Psoas muscle (tissue), 8 donors: ENCODE results near the gene ARID4A. TPM values are rescaled to one million over a fixed set of nuclear protein-coding genes. Genes with fewer than 3 reads are reported as not detected.

Experiments used
- ATAC-seq, 4 donors: fragments of 200-7000 bp; cut with Tn5 transposase; one replicate each; pipeline ENCODE4 v1.9.1; 2020; ENCODE audit warnings: moderate library complexity in 3 of 4, mild to moderate bottlenecking in 2 of 4
- DNase-seq, 2 donors: peaks; one replicate each; pipeline ENCODE4 v3.0.0-alpha.2; 2020
- H3K27ac ChIP-seq: fragments of 200-600 bp; one replicate; pipeline ENCODE4 v1.8.0; 2022
- H3K27me3 ChIP-seq, 3 donors: fragments of 200-600 bp in 1 of 3; one replicate each; pipeline versions ENCODE4 v1.6.1 to v1.8.0; 2013 to 2022; ENCODE audit warnings: low read length in 2 of 3, mild to moderate bottlenecking in 2 of 3, moderate library complexity in 1 of 3; ENCODE audit not compliant: insufficient read depth in 3 of 3
- H3K36me3 ChIP-seq, 2 donors: fragments of 200-600 bp in 1 of 2; one replicate each; pipeline versions ENCODE4 v1.6.1 to v1.8.0; 2013 to 2022; ENCODE audit warnings: low read depth in 1 of 2, mild to moderate bottlenecking in 1 of 2, moderate library complexity in 1 of 2; ENCODE audit not compliant: insufficient read depth in 1 of 2
- H3K4me1 ChIP-seq: fragments of 200-600 bp; one replicate; pipeline ENCODE4 v1.8.0; 2022
- H3K4me3 ChIP-seq: fragments of 200-600 bp; one replicate; pipeline ENCODE4 v1.8.0; 2022; ENCODE audit warnings: mild to moderate bottlenecking
- H3K9me3 ChIP-seq: fragments of 200-600 bp; one replicate; pipeline ENCODE4 v1.8.0; 2022
- WGBS, 3 donors: extraction: QIAGEN DNeasy Blood & Tissue Kit; methylation state at CpG; one replicate each; pipeline versions ENCODE4 v1.1.6 to v1.1.7; 2013; 5-methylcytosine and 5-hydroxymethylcytosine counted together
- intact Hi-C, 2 donors: fragments of 100-400 bp; cut with DNase I; formaldehyde crosslinking; loops; one replicate each; pipeline versions ENCODE4 v1.11.0 to v1.14.2; 2022
- polyA plus RNA-seq, 3 donors: library from polyadenylated mRNA; stranded (reverse); fragments of 200-250 nt; gene quantifications; one replicate each; pipeline ENCODE4 v1.2.3, GENCODE V29; 2013
- total RNA-seq, 4 donors: library from RNA; stranded (reverse); fragmentation: NEBNext Ultra II Directional in 2 of 4; extraction: Animal tissue kit (Norgen Biotek cat#: 25700) in 2 of 4; gene quantifications; one replicate each; pipeline versions ENCODE4 v1.2.1 to v1.2.4, GENCODE V29; 2021 to 2023
- TF ChIP-seq, protein P1 (sequence below): fragments of 200-600 bp; IDR thresholded peaks from one replicate; pipeline ENCODE4 v1.8.0; 2022; ENCODE audit warnings: antibody characterized with exemption
- donor health status: healthy with polysubstance abuse.
- donor health status: DM: no; HTN: no; CAD: no; lungs with moderate emphysema.
- donor health status: Bipolar disorder and iron deficiency.
- donor health status: healthy.
- donor health status: DM: yes; HTN: yes; CAD: no.
- donor health status: DM: no; HTN: no; CAD: no.
- donor health status: DM: no; HTN: no; CAD: no.
- donor health status: DM: yes; HTN: yes; CAD: no.

ARID4A gene
- total and polyA plus RNA-seq, 7 donors = 1.7 to 11.0 (median 7.5) TPM

DNA sequence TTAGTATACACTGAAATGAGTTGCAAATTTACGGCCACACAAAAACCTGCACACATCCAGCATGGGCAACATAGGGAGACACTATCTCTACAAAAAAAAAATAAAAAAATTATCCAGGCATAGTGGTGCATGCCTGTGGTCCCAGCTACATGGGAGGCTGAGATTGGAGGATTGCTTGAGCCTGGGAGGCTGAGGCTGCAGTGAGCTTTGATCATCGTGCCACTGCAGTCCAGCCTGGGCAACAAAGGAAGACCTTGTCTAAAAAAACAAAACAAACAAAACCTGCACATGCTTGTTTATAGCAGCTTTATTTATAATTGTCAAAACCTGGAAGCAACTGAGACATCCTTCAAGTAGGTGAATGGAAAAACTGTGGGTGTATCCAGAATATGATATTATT, 92.5 kb downstream of the ARID4A start:
- 84 to 90% (median 85%) methylated on average over 2 of the region's 2 CpGs for WGBS, 3 donors
- ATAC-seq (no peak), DNase-seq (no peak)
- Histone ChIP-seq H3K27ac (no peak overlapping the region), H3K27me3 (no peaks in the 10 kb centered on the region), H3K4me3 (no peak overlapping the region), H3K9me3 (no peaks in the 10 kb centered on the region), H3K36me3 (no peaks in the 10 kb centered on the region), H3K4me1 (no peaks in the 10 kb centered on the region)
- TF ChIP-seq, protein P1, sequence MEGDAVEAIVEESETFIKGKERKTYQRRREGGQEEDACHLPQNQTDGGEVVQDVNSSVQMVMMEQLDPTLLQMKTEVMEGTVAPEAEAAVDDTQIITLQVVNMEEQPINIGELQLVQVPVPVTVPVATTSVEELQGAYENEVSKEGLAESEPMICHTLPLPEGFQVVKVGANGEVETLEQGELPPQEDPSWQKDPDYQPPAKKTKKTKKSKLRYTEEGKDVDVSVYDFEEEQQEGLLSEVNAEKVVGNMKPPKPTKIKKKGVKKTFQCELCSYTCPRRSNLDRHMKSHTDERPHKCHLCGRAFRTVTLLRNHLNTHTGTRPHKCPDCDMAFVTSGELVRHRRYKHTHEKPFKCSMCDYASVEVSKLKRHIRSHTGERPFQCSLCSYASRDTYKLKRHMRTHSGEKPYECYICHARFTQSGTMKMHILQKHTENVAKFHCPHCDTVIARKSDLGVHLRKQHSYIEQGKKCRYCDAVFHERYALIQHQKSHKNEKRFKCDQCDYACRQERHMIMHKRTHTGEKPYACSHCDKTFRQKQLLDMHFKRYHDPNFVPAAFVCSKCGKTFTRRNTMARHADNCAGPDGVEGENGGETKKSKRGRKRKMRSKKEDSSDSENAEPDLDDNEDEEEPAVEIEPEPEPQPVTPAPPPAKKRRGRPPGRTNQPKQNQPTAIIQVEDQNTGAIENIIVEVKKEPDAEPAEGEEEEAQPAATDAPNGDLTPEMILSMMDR = no peak
- intact Hi-C loops = no loop called here

DNA sequence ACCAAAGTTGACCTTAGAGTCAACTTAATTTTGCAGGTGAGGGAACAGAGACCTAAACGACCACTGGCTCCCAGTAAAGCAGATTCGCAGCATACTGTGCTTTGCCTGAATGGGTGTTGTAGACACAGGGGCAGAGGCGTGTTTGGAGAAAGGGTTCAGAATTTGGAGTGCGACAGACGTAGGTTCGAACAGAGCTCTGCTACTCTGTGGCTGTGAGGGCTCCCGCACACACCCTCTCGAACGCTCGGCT, 97.1 kb downstream of the ARID4A start:
- no peak for ATAC-seq
- intact Hi-C loops = no loop called here
- Histone ChIP-seq H3K27me3 (no peaks in the 10 kb centered on the region), H3K27ac (no peak overlapping the region), H3K36me3 (no peaks in the 10 kb centered on the region), H3K4me1 (no peaks in the 10 kb centered on the region), H3K4me3 (peak overlapping the region; percentile 73), H3K9me3 (no peaks in the 10 kb centered on the region)
- no peak for DNase-seq
- TF ChIP-seq, protein P1 = no peak
- WGBS, 3 donors = 11 to 20% (median 15%) methylated on average over 9 to 10 of the region's 10 CpGs

DNA sequence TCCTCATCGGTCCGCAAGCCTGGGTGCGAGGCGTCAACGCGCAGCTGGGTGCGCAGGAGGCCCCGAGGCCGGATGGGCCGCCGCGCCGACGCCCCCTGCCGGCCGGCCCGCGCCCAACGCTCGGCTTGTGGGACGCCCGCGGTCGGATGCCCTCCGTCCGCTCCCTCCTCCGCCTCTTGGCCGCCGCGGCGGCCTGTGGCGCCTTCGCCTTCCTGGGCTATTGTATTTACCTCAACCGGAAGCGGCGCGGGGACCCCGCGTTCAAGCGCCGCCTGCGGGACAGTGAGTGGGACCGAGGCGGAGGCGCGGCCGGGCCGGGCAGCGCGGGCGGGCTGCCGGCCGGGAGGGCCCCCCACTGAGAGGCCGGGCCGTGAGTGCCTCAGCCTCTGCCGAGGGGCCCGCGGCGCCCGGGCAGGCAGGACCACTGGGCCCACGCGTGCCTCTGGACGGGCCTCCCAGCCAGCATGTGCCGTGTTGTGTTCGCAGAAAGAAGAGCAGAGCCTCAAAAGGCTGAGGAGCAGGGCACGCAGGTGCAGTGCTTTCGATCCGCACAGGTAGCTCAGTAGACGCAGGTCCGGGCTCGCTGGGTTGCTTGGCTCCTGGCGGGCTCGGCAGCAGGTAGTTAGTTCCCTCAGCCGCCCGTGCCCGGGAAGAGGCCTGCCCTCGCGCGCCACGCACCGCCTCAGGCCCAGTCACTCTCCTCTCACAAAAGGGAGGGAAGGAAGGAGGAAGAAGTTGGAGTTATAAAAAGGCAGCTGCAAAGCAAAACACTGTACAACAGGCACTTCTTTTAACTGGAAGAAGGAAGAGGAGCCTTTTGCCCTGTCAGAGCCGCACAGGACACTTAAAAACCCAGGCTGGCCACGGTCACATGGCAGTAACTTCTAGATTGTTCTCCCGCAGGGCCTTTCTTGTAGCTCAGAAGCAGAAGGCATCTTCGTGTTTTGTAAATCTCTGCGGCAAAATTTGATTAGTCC, 97.7 kb downstream of the ARID4A start, which contains the start of gene TOMM20L:
TSS of gene TOMM20L (plus strand) at position 119 of the 977 bp plus-strand sequence. CDS start at position 147, 28 bp downstream.
- intact Hi-C loops = no loop called here
- Histone ChIP-seq H3K4me1 (no peaks in the 10 kb centered on the region), H3K9me3 (no peaks in the 10 kb centered on the region), H3K27ac (no peak within 1 kb of the TSS), H3K4me3 (peak within 1 kb of the TSS; percentile 73), H3K27me3 (no peaks in the 10 kb centered on the region), H3K36me3 (no peaks in the 10 kb centered on the region)
- WGBS, 3 donors = 11 to 18% (median 11%) methylated on average over 43 to 86 of the region's 86 CpGs
- TF ChIP-seq, protein P1 = peak; percentile 85
- ATAC-seq = peak; percentile 81 to 94 (median 91)
- peak; percentile 77 to 83 for DNase-seq

DNA sequence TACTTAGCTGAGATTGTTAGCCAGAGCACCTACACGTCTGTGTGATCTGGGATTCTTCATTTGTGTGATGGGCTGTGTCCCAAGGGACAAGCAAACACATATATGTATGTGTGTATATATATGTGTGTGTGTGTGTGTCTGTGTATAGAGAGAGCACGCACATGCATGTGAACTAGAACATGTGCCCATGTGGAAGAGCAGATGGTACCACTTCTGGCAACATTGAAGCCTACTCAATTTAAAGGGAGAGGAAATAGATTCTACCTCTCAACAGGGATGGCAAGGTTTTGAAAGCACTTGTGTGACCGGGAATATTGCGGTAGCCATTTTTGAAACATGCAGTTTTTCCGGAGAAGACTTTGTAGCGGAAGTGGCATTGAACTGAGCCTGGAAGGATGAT, 98.8 kb downstream of the ARID4A start:
- intact Hi-C loops = no loop called here
- H3K9me3 ChIP-seq = no peaks in the 10 kb centered on the region
- WGBS, 3 donors = 93 to 98% (median 94%) methylated on average over 6 of the region's 6 CpGs
- DNase-seq = no peak
- no peaks in the 10 kb centered on the region for H3K4me1 ChIP-seq
- peaks cover 0 to under 1% of the 10 kb centered on the region in 2 donors for H3K36me3 ChIP-seq
- TF ChIP-seq, protein P1 = no peak
- H3K4me3 ChIP-seq = no peak overlapping the region
- ATAC-seq = no peak
- H3K27ac ChIP-seq = no peak overlapping the region
- no peaks in the 10 kb centered on the region for H3K27me3 ChIP-seq
